HFF-Myc (cell line): ENCODE results near the gene RNASE4.

Experiments
- DNase-seq: peaks from one replicate; pipeline ENCODE4 v3.0.0-alpha.2; 2011; ENCODE audit warnings: low read depth; ENCODE audit errors: extremely low read depth
- H3K4me3 ChIP-seq: replicated peaks from 2 replicates; pipeline ENCODE4 v1.5.1; 2011; ENCODE audit warnings: low read depth, mild to moderate bottlenecking, control low read depth, low read length
- CTCF ChIP-seq: IDR thresholded peaks from 2 replicates; pipeline ENCODE4 v1.5.1; 2012; ENCODE audit warnings: mild to moderate bottlenecking, low read depth, low read length, control low read depth; ENCODE audit errors: missing control alignments

RNASE4 gene

GRCh38 chr14:20655851-20656250, 28.5 kb upstream of the RNASE4 start:
- H3K4me3 ChIP-seq, result no peak overlapping the region
- no peak for TF ChIP-seq CTCF
- no peak for DNase-seq

GRCh38 chr14:20656274-20656673, 28.1 kb upstream of the RNASE4 start:
- TF ChIP-seq CTCF, result no peak
- no peak overlapping the region for H3K4me3 ChIP-seq
- DNase-seq, result no peak

GRCh38 chr14:20657216-20658211, 26.8 kb upstream of the RNASE4 start:
- no peak overlapping the region for H3K4me3 ChIP-seq
- no peak for TF ChIP-seq CTCF
- DNase-seq, result no peak

GRCh38 chr14:20658246-20658645, 26.1 kb upstream of the RNASE4 start:
- H3K4me3 ChIP-seq, result no peak overlapping the region
- no peak for DNase-seq
- no peak for TF ChIP-seq CTCF

- TF ChIP-seq CTCF, result no peak
Observed at GRCh38 chr14:20659336-20659735, 25.0 kb upstream of the RNASE4 start.

GRCh38 chr14:20659813-20660395, 24.5 kb upstream of the RNASE4 start:
- TF ChIP-seq CTCF, result no peak
- DNase-seq, result no peak
- H3K4me3 ChIP-seq, result no peak overlapping the region

More at GRCh38 chr14:20659336-20659735, 25.0 kb upstream of the RNASE4 start:
- no peak for DNase-seq
- H3K4me3 ChIP-seq, result no peak overlapping the region
